Eye (tissue), 1 donor: ENCODE measurements around the gene CHTF8.

Experiments
- DNase-seq: peaks from one replicate; pipeline ENCODE4 v3.0.0-alpha.2; 2015

The CHTF8 gene

GRCh38 chr16:69112285-69113129 is 19.9 kb downstream of the CHTF8 start:
- DNase-seq, result peak; percentile 62

- DNase-seq, result no peak
Measured at GRCh38 chr16:69111876-69112230, 20.5 kb downstream of the CHTF8 start.

GRCh38 chr16:69111216-69111875 is 21.0 kb downstream of the CHTF8 start:
- no peak for DNase-seq

GRCh38 chr16:69110406-69110805 is 22.0 kb downstream of the CHTF8 start:
- DNase-seq, result no peak

GRCh38 chr16:69109486-69110270 is 22.7 kb downstream of the CHTF8 start:
- DNase-seq, result no peak

GRCh38 chr16:69108905-69109252 is 23.5 kb downstream of the CHTF8 start:
- DNase-seq, result no peak

- peak; percentile 33 for DNase-seq
Measured at GRCh38 chr16:69108064-69108904, 24.1 kb downstream of the CHTF8 start.

- DNase-seq, result peak; percentile 56
Measured at GRCh38 chr16:69107316-69107962, 24.9 kb downstream of the CHTF8 start.

GRCh38 chr16:69106491-69107315 is 25.7 kb downstream of the CHTF8 start:
- peak; percentile 55 for DNase-seq

GRCh38 chr16:69105501-69106361 is 26.7 kb downstream of the CHTF8 start, which contains the start of gene HAS3:
TSS of gene HAS3 (plus strand) at chr16:69105653. CDS start at chr16:69109396, 3,743 bp downstream.
- DNase-seq, result peak; percentile 79

- DNase-seq, result peak; percentile 49
Measured at GRCh38 chr16:69100071-69100691, 32.2 kb downstream of the CHTF8 start.

GRCh38 chr16:69095193-69095592 is 37.2 kb downstream of the CHTF8 start:
- DNase-seq, result no peak

GRCh38 chr16:69094501-69094900 is 37.9 kb downstream of the CHTF8 start:
- DNase-seq, result no peak

GRCh38 chr16:69093974-69094373 is 38.4 kb downstream of the CHTF8 start:
- no peak for DNase-seq

GRCh38 chr16:69089091-69089910 is 43.1 kb downstream of the CHTF8 start:
- DNase-seq, result no peak

GRCh38 chr16:69088684-69089083 is 43.7 kb downstream of the CHTF8 start:
- no peak for DNase-seq

- DNase-seq, result no peak
Measured at GRCh38 chr16:69087161-69087581, 45.2 kb downstream of the CHTF8 start.

- DNase-seq, result no peak
Measured at GRCh38 chr16:69085032-69085695, 47.2 kb downstream of the CHTF8 start.
